GM19324 (cell line): ENCODE measurements around the gene LYSET.
"Not testable (repeated sequence)": the region's sequence is repeated elsewhere in the genome, so short reads cannot be mapped to it uniquely, and the experiment has no call there.

ENCODE experiments used
- ATAC-seq: cut with Tn5 transposase; IDR thresholded peaks from one replicate; pipeline ENCODE4 v1.9.1; 2021; ENCODE audit warnings: mild to moderate bottlenecking, moderate library complexity; ENCODE audit not compliant: unreplicated experiment, low FRiP score

Gene LYSET

DNA sequence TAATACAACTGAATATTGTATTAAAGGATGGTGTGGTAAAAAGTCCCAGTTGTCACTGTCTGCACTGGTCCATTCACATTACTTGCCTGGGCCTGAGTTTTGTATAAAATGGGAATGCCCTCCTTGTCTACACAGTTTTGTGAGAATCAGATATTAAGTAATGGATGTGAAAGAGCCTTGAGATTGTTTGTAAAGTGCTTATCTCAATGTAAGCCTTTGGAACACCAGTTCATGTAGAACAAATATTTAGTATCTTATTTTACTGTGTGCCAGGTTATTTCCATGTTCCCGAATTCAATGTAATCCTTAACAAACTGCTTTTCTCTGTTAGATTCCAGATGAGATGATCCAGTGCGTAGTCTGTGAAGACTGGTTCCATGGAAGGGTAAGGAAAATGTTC, 29.5 kb downstream of the LYSET start:
- ATAC-seq = no peak

DNA sequence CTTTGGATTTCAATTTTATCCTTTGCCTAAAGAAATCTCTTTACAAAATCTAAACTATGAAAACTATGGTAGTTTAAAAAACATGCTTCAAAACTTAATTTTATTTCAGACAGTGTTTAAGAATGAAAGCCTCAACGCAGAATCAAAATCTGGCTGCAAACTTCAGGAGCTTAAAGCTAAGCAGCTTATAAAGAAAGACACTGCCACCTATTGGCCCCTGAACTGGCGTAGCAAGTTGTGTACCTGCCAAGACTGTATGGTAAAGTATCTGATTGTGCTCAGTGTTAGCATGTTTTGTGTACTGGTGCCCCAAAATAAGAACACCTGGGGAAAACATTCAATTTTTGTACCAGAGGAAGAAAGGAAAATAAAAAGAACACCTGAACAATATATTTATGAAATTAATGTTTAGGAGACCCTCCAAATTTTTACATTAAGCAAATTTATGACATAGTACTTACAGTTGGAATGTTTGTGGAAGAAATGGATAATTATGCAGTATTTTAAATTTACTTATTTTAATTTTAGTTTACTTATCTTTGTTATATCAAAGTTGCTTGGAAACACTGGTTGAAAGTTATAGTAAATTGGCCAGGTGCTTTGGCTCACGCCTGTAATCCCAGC, 34.1 kb downstream of the LYSET start:
- no peak for ATAC-seq

DNA sequence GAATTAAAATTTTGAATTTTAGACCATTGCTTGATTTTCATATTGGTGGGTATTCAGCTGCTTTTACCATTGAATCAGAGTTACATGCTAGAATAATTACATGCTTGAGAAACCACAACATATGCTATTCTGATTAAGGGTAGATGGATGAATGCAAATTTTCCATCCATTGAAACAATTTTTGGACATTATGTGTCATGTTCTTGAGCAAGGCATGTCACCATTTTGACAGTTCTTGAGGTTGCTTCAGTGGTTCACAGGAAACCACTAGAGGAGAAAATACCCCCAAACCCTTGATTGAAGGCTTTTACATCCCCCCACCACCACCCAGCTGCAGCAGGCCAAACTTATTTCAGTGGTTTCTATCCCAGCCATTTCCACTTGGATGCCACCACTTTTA, 35.4 kb downstream of the LYSET start:
- no peak for ATAC-seq

DNA sequence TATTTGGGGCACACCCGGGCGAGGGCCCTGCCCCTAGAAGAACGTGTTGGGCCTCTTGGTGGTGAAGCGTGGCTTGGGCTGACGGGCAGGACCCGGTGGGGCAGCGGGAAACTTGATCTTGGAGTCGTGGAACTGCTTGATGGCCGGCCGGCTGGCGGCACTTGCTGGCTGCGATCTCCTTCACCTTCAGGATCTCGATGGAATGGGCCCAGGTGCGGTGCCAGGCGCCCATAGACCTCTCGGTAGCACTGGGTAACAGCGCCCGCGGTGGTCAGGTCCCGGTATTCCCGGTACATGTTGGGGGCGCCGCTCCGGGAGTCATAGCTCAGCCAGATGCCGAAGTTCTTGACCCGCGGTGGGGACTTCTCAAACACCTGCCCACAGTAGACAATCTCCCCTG, 38.4 kb downstream of the LYSET start:
- ATAC-seq = no peak

DNA sequence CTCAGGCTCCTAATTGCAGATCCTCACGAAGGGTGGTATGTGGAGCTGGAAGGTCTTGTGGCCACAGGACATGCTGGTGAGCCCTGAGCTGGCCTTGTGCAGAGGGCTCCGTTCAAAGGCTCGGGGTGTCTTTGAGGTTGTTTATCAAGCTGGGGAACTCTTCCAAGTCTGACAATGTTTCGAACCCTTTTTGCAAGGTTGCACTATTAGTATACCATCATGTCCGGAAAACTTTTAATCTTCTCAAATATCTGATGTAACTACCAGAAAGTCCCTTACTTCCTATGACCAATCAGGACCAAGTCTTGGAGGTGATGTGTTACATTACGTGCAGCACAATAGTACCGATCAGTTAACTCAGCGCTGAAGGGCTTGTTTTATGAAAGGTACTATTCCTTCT, 43.4 kb downstream of the LYSET start:
- no peak for ATAC-seq

DNA sequence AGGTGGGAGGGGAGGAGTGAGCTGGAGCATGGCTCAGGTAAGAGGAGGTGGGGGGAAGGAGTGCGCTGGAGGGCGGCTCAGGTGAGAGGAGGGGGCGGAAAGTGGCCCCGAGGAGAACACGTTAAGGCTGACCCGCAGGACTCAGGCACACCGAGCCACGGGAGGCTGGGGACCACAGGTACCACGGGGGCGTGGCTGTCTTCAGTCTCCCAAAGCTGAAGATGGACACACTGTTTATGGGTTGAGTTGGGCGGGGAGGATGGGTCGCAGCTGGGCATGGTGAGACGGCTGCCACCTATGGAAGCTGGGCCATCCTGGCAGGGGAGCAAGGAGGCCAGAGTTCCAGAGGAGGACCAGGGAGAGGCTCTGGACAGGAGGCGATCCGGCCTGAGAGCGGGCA, 45.4 kb downstream of the LYSET start:
- ATAC-seq = no peak

DNA sequence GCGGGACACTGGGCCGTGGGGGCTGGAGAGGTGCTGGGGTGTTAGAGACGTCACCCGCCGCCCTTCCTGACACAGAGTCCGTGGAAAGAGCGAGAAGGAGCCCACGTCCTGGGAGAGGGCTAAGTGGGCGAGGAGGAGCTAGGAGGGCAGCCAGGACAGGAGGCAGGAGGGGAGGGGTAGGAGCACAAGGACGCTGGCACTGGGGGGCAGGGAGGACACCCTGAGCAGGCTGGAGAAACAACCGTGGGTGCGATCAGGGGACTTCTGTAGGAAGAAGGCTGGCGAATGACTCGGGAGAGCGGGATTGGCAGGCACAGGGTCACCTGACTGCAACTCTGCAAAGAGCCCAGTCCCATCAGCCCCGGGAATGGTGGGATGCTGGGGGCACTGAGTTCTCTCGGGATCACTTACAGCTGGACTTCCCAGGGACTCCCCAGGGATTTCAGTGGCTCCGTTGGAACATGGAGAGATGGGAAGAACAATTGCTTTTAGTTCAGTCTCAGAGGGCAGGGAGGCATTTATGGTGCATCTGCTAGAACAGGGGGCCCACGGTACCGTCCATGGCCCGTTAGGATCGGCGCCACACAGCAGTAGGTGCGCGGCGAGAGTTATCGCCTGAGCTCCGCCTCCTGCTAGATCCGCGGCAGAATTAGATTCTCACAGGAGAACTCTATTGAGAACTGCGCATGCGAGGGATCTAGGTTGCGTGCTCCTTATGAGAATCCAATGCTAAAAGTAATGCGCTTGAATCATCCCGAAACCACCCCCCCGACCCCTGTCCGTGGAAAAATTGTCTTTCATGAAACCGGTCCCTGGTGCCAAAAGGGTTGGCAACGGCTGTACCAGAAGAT, 46.2 kb downstream of the LYSET start:
- no peak for ATAC-seq

DNA sequence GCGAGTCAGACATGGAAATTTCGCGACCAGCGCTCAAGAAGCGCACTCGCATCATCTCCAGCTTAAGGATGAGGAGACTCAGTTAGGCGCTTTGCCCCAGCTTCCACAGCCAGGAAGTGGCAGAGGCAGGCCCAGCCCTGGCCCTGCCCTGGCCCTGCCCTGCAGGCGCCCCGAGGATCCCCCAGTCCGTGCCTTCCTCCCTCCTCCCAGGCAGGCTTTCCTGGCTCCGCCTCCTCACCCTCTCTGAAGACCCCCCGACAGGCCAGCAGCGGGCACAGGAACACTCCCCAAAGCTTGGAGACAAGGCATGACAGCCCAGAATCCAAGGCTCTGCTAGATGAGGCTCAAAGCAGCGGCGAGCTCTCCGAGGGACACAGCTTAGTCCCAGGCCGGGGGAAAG, 47.0 kb downstream of the LYSET start:
- no peak for ATAC-seq

DNA sequence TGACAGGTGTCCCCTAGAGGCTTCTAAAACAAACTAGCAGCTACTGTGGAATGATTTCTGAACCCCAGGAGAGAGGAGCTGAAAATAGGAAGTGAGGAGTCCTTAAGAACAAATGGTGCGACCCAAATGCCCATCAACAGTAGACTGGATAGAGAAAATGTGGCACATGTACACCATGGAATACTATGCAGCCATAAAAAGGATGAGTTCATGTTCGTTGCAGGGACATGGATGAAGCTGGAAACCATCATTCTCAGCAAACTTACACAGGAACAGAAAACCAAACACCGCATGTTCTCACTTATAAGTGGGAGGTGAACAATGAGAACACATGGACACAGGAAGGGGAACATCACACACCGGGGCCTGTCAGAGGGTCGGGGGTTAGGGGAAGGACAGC, 48.0 kb downstream of the LYSET start:
- ATAC-seq = not testable (repeated sequence)

DNA sequence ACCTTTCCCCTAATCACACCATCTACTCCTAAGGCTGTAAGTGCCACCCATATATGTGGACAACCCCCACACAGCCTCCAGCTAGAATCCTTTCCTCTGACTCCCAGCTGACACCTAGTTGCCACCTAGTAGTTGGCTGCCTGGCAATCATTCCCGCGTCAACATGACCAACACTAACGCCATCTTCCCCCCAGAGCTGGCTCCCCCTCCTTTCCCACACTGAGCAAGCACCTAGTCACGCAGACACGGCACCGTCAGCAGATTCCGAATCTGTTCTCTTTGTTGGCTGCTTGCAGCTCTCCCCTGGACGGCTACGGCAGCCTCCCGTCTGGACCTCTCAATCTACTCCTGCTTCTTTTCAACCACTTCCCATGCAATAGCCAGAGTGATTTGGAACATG, 49.7 kb downstream of the LYSET start:
- no peak for ATAC-seq
